Measurements from ENCODE around the gene LRRTM4. TPM values are rescaled to one million over a fixed set of nuclear protein-coding genes. Genes with fewer than 3 reads are reported as not detected.

The LRRTM4 gene
- total RNA-seq: not detected

- DNase-seq (ENCODE audit: low spot score): no peak
Measured at GRCh38 chr2:77521931-77522470, at the start of gene LRRTM4. Gene LRRTM4, minus strand, starts transcription at chr2:77522376.

GRCh38 chr2:77571545-77571944, 49.4 kb upstream of the LRRTM4 start:
- DNase-seq (ENCODE audit: low spot score) (no peak), ATAC-seq (no peak)

More at GRCh38 chr2:77521931-77522470, at the start of gene LRRTM4:
- ATAC-seq: peak; percentile 60

DNA sequence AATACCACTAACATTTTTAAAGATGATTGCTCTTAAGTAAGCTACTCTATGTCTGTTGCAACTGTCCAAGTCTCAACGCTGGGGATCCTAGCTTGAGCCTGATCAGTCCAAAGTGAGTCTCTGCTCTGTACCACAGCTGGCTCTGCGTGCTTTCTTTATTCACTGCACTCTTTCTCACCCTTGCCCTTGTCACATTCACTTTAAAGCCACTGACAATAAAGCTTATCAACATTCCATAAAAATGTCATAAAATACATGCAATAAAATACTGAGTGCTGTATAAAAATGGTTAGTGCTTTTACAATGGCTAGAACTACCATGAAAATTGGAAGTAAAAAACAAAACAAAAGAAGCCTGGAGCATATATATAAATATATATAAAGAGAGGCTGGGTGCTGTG, 45.5 kb upstream of the LRRTM4 start:
- ATAC-seq: peak; percentile 72
- no peak for DNase-seq (ENCODE audit: low spot score)

GRCh38 chr2:77566582-77566981, 44.4 kb upstream of the LRRTM4 start:
- DNase-seq (ENCODE audit: low spot score) (no peak), ATAC-seq (peak; percentile 98)

- DNase-seq (ENCODE audit: low spot score) (no peak), ATAC-seq (no peak)
Measured at GRCh38 chr2:77566131-77566530, 44.0 kb upstream of the LRRTM4 start.

DNA sequence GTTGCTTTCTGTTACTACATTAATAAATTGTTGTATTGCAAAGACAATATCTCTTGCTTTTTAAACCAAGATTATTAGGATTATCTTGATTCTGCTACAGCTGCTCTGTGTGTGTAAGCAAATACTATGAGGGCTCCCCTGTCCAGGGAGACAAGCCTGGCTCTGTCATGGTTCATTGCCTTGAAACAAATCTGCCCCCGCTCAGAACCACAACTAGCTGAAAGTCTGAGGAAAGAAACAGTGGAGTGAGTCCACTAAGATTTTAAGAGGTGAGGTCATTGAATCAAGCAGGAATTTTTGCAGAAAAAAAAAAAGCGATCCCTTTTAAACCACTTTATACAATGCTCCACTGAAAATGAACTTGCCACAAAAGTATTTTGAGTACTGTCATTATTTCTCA, 30.8 kb upstream of the LRRTM4 start:
- no peak for ATAC-seq

GRCh38 chr2:77538031-77538430, 15.9 kb upstream of the LRRTM4 start:
- ATAC-seq (no peak), DNase-seq (ENCODE audit: low spot score) (no peak)

More for the DNA sequence above, 30.8 kb upstream of the LRRTM4 start:
- no peak for DNase-seq (ENCODE audit: low spot score)

- ATAC-seq: no peak
Measured at GRCh38 chr2:77522888-77523287, 712 bp upstream of the LRRTM4 start.

DNA sequence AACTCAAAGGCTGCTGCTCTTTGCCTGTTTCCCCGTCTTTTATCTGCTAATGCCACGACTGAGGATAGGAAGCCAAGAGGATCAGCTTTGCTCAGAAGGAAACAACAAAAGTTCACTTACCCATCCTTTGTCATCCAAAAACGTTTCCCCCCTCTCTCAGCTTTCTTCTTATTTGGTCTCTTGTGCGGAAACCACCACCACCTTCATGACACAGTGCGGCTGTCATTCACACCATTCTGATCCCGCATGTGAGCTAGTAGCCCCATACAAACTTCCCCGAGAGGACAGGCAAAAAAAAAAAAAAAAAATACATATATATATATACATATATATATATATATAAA, 656 bp downstream of the LRRTM4 start:
- no peak for DNase-seq (ENCODE audit: low spot score)
- ATAC-seq: no peak

More at GRCh38 chr2:77522888-77523287, 712 bp upstream of the LRRTM4 start:
- DNase-seq (ENCODE audit: low spot score): no peak

GRCh38 chr2:77520641-77521547, 1.3 kb downstream of the LRRTM4 start:
- ATAC-seq (no peak), DNase-seq (ENCODE audit: low spot score) (no peak)

- DNase-seq (ENCODE audit: low spot score) (peak; percentile 48), ATAC-seq (peak; percentile 97)
Measured at GRCh38 chr2:77519888-77520506, 2.2 kb downstream of the LRRTM4 start.

- DNase-seq (ENCODE audit: low spot score): no peak
- no peak for ATAC-seq
Measured at GRCh38 chr2:77519164-77519887, 2.9 kb downstream of the LRRTM4 start.

- DNase-seq (ENCODE audit: low spot score): no peak
- no peak for ATAC-seq
Measured at GRCh38 chr2:77518311-77518710, 3.9 kb downstream of the LRRTM4 start.

GRCh38 chr2:77513191-77513590, 9.0 kb downstream of the LRRTM4 start:
- ATAC-seq (no peak), DNase-seq (ENCODE audit: low spot score) (no peak)

DNA sequence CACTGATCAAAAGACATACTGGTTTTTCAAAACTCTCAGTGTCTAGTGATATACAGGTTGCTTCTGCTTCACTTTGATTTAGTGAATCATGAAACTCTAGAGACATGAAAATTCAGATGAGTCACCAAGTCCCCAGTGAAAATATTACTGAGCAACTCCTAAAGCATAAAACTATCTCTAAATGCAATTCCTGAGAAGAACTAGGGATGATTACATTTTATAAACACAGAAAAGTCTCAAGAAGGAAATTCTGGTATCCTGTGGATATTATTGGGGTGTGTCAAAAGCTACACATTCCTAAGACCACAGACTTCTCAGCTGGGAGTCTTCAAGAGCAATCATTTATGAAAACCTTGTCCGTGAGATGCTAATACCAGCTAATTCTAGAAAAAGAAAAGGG, 9.7 kb downstream of the LRRTM4 start:
- DNase-seq (ENCODE audit: low spot score) (no peak), ATAC-seq (no peak)

DNA sequence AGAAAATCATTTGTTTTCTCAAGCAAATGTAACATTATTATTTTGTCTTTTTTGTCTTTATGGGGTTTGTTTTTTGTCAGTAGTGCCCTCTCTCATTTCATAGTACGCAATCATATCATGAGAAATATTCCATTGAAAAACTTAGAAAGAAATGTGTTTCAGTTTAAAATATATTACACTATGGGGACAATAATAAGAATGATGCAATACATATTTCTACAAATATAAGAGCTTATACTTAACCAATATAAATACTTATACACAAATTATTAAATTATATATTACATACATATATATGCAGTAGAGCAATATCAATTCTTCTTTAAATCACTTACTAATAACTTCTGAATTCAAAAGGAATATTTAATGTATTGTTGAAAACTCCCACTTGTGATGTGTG, 13.7 kb downstream of the LRRTM4 start:
- DNase-seq (ENCODE audit: low spot score) (no peak), ATAC-seq (no peak)

GRCh38 chr2:77507657-77508056, 14.5 kb downstream of the LRRTM4 start:
- ATAC-seq: no peak
- no peak for DNase-seq (ENCODE audit: low spot score)

- ATAC-seq: no peak
- no peak for DNase-seq (ENCODE audit: low spot score)
Measured at GRCh38 chr2:77488141-77488540, 34.0 kb downstream of the LRRTM4 start.

DNA sequence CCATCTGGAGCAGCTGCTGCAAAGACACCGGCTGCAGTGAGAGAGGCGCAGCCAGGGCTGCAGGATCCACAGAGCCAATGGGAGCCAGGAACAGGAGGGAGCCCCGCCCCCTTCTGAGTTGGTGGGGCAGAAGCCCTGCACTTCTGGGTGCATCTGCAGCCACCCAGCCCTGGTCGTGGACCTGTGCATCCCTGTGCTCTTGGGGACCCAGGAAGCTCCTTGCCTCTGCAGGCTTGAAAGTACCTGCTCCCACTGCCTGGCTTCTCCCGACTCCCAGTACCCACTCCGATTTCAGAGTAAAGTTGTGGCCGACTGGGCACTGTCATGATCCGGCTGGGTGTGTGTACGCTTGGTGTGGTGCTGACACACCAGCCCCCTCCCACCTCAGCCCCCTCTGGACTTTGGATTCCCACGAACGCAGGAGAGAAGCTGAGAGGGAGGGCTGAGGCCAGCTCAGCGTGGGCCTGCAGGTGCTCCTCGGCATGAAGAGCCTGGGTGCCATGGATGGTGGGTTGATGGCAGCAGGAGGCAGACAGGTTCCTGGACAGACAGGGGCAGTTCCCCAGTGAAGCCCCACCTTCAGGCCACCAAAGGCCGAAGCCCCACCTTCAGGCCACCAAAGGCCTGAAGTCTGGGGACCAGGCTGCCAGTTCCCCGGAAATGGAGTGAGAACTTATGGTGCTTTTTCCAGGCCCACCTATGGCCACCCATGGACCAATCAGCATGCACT, 34.9 kb downstream of the LRRTM4 start:
- ATAC-seq (no peak), DNase-seq (ENCODE audit: low spot score) (no peak)

- DNase-seq (ENCODE audit: low spot score): no peak
- no peak for ATAC-seq
Measured at GRCh38 chr2:77484026-77484425, 38.1 kb downstream of the LRRTM4 start.

GRCh38 chr2:77479895-77480294, 42.3 kb downstream of the LRRTM4 start:
- DNase-seq (ENCODE audit: low spot score): no peak
- ATAC-seq: no peak

All from left lobe of liver (tissue), 2 donors.